A673 (cell line): ENCODE measurements around the gene P2RX2. TPM values are rescaled to one million over a fixed set of nuclear protein-coding genes. Genes with fewer than 3 reads are reported as not detected.

ENCODE experiments used
- BruUV-seq: library from RNA; stranded (reverse); fragments of 400-500 nt; replicated peaks from 2 replicates; lab custom pipeline; 2021; lab: Mats Ljungman, UMichigan
- CTCF ChIA-PET: fragments of 300-600 bp; sonication (Branson Sonifier 250); formaldehyde crosslinking; loops from one replicate; lab custom pipeline; 2022; ENCODE audit warnings: antibody characterized with exemption; lab: Charles Lee
- POLR2A ChIA-PET: fragments of 300-600 bp; sonication (Branson Sonifier 250); formaldehyde crosslinking; loops from one replicate; lab custom pipeline; 2022; ENCODE audit warnings: antibody characterized with exemption; ENCODE audit not compliant: low non-redundant PET; lab: Charles Lee
- DNase-seq: peaks from one replicate; pipeline ENCODE4 v3.0.0-alpha.2; 2015; ENCODE audit warnings: low spot score
- H3K27ac ChIP-seq: fragments of 200-600 bp; sonication (generic); 2 replicates; pipeline ENCODE4 v1.5.1; 2016; ENCODE audit warnings: mixed run types, low read depth, mild to moderate bottlenecking, mixed read lengths, antibody characterized with exemption, low read length; ENCODE audit not compliant: poor library complexity, severe bottlenecking
- H3K27me3 ChIP-seq: fragments of 200-600 bp; sonication (generic); replicated peaks from 2 replicates; pipeline ENCODE4 v1.6.1; 2017; ENCODE audit warnings: mixed run types, low read depth, mild to moderate bottlenecking, mixed read lengths, antibody characterized with exemption, low read length; ENCODE audit not compliant: insufficient read depth, poor library complexity
- H3K36me3 ChIP-seq: fragments of 200-600 bp; sonication (generic); 2 replicates; pipeline ENCODE4 v1.6.1; 2016; ENCODE audit warnings: mixed run types, mild to moderate bottlenecking, mixed read lengths, antibody characterized with exemption, low read length; ENCODE audit not compliant: insufficient read depth, poor library complexity, severe bottlenecking
- H3K4me1 ChIP-seq: fragments of 200-600 bp; sonication (generic); 2 replicates; pipeline ENCODE4 v1.6.1; 2017; ENCODE audit warnings: mixed run types, mild to moderate bottlenecking, mixed read lengths, antibody characterized with exemption, low read length; ENCODE audit not compliant: insufficient read depth, poor library complexity, severe bottlenecking
- H3K4me3 ChIP-seq: fragments of 200-600 bp; sonication (generic); 2 replicates; pipeline ENCODE4 v1.5.1; 2016; ENCODE audit warnings: low read depth, mixed run types, mild to moderate bottlenecking, mixed read lengths, low read length; ENCODE audit not compliant: poor library complexity, severe bottlenecking
- H3K9me3 ChIP-seq: fragments of 200-600 bp; sonication (generic); 2 replicates; pipeline ENCODE4 v1.6.1; 2016; ENCODE audit warnings: mixed run types, low read depth, mild to moderate bottlenecking, mixed read lengths, antibody characterized with exemption, low read length; ENCODE audit not compliant: poor library complexity, severe bottlenecking
- CTCF ChIP-seq: fragments of 300-800, 200-600 bp; sonication (generic); conservative IDR thresholded peaks from 2 replicates; pipeline ENCODE4 v1.5.1; 2017; ENCODE audit warnings: low read depth, mild to moderate bottlenecking, antibody characterized with exemption, low read length, moderate library complexity, mixed read lengths
- EZH2 ChIP-seq: fragments of 200-600 bp; sonication (generic); IDR thresholded peaks from 2 replicates; pipeline ENCODE4 v1.6.1; 2017; ENCODE audit warnings: borderline replicate concordance, low read depth, mild to moderate bottlenecking, mixed read lengths, antibody characterized with exemption, low read length; ENCODE audit not compliant: poor library complexity, severe bottlenecking
- intact Hi-C: fragments of 100-400 bp; cut with micrococcal nuclease; formaldehyde crosslinking; loops from one replicate; pipeline ENCODE4 v1.10.0; 2022; ENCODE audit not compliant: unreplicated experiment
- total RNA-seq: library from RNA; stranded (reverse); gene quantifications from 2 replicates; pipeline ENCODE4 v1.2.3, GENCODE V29; 2021

The P2RX2 gene
- total RNA-seq, 1 experiment from 2014 or later, result not detected

- CTCF ChIA-PET, result interaction anchor here (1.2 kb wide), 3 partner anchors 16 to 462 kb away, joined by 6 to 22 read pairs (median 13); no protein-coding TSS in a partner anchor
- peaks cover 1% of the 10 kb centered on the region for H3K4me1 ChIP-seq
- POLR2A ChIA-PET, result no interaction called here
These were observed 3.0 kb upstream of the P2RX2 start for GRCh38 chr12:132615579-132616038.

GRCh38 chr12:132617135-132617701, 1.4 kb upstream of the P2RX2 start:
- H3K27ac ChIP-seq, result no peak overlapping the region
- DNase-seq, result no peak
- no peak overlapping the region for H3K4me3 ChIP-seq
- peaks cover 37% of the 10 kb centered on the region for H3K27me3 ChIP-seq
- ChIA-PET CTCF (interaction anchor here (0.7 kb wide), 1 partner anchor 205 kb away, joined by 3 read pairs; no protein-coding TSS in a partner anchor), POLR2A (no interaction called here)
- intact Hi-C loops, result no loop called here
- no peaks in the 10 kb centered on the region for H3K4me1 ChIP-seq
- no peak for TF ChIP-seq EZH2
- TF ChIP-seq CTCF, result no peak
- no TSS peak for BruUV-seq
- no peaks in the 10 kb centered on the region for H3K36me3 ChIP-seq
- H3K9me3 ChIP-seq, result peaks cover 11% of the 10 kb centered on the region

More at GRCh38 chr12:132615579-132616038, 3.0 kb upstream of the P2RX2 start:
- Histone ChIP-seq H3K27ac (no peak overlapping the region), H3K9me3 (peaks cover 11% of the 10 kb centered on the region), H3K36me3 (no peaks in the 10 kb centered on the region), H3K4me3 (no peak overlapping the region), H3K27me3 (peaks cover 37% of the 10 kb centered on the region)
- no peak for DNase-seq
- BruUV-seq, result no TSS peak
- intact Hi-C loops, result loop anchor here (1.0 to 2.0 kb wide), 2 partner anchors 200 to 461 kb away; no protein-coding TSS in a partner anchor
- TF ChIP-seq CTCF (no peak), EZH2 (no peak)

GRCh38 chr12:132617822-132618682, 524 bp upstream of the P2RX2 start:
- no peak for DNase-seq
- no peak overlapping the region for H3K27ac ChIP-seq
- intact Hi-C loops, result no loop called here
- no TSS peak for BruUV-seq
- peaks cover 11% of the 10 kb centered on the region for H3K9me3 ChIP-seq
- no peaks in the 10 kb centered on the region for H3K36me3 ChIP-seq
- no peak for TF ChIP-seq EZH2
- no peak for TF ChIP-seq CTCF
- H3K27me3 ChIP-seq, result peaks cover 37% of the 10 kb centered on the region
- H3K4me3 ChIP-seq, result peak overlapping the region; percentile 37
- ChIA-PET POLR2A (no interaction called here), CTCF (interaction anchor here (0.6 kb wide), 2 partner anchors 12 to 46 kb away, joined by 4 to 6 read pairs; no protein-coding TSS in a partner anchor)
- H3K4me1 ChIP-seq, result peaks cover 8% of the 10 kb centered on the region
